DMS114 treated with DMSO at 0.1 percent for 48 hours (cell line): ENCODE data around the gene LDLRAD3.

Source experiments
- DNase-seq: peaks from one replicate; lab custom pipeline; 2025; ENCODE audit not compliant: unreplicated experiment; lab: John Stamatoyannopoulos, UW

The LDLRAD3 gene

GRCh38 chr11:36123336-36124101, 179.7 kb downstream of the LDLRAD3 start:
- DNase-seq, result no peak

- no peak for DNase-seq
These were observed 182.8 kb downstream of the LDLRAD3 start for GRCh38 chr11:36126678-36127077.

- DNase-seq, result no peak
These were observed 183.7 kb downstream of the LDLRAD3 start for GRCh38 chr11:36127550-36127949.

GRCh38 chr11:36129955-36130354, 186.1 kb downstream of the LDLRAD3 start:
- DNase-seq, result no peak

- no peak for DNase-seq
These were observed 186.5 kb downstream of the LDLRAD3 start for GRCh38 chr11:36130401-36130800.

GRCh38 chr11:36131721-36132397, 188.0 kb downstream of the LDLRAD3 start:
- DNase-seq, result peak; percentile 65

- DNase-seq, result no peak
These were observed 189.1 kb downstream of the LDLRAD3 start for GRCh38 chr11:36132940-36133339.

GRCh38 chr11:36135076-36135475, 191.2 kb downstream of the LDLRAD3 start:
- DNase-seq, result no peak

GRCh38 chr11:36139767-36140166, 195.9 kb downstream of the LDLRAD3 start:
- no peak for DNase-seq

- DNase-seq, result no peak
These were observed 197.5 kb downstream of the LDLRAD3 start for GRCh38 chr11:36141196-36141953.

- DNase-seq, result no peak
These were observed 198.1 kb downstream of the LDLRAD3 start for GRCh38 chr11:36141956-36142355.

GRCh38 chr11:36142439-36142838, 198.6 kb downstream of the LDLRAD3 start:
- no peak for DNase-seq

- DNase-seq, result no peak
These were observed 199.0 kb downstream of the LDLRAD3 start for GRCh38 chr11:36142879-36143278.

GRCh38 chr11:36146437-36146836, 202.6 kb downstream of the LDLRAD3 start:
- no peak for DNase-seq

- DNase-seq, result no peak
These were observed 203.6 kb downstream of the LDLRAD3 start for GRCh38 chr11:36147491-36147890.

GRCh38 chr11:36148701-36149100, 204.8 kb downstream of the LDLRAD3 start:
- no peak for DNase-seq

GRCh38 chr11:36149538-36150242, 205.8 kb downstream of the LDLRAD3 start:
- peak; percentile 23 for DNase-seq

- DNase-seq, result no peak
These were observed 207.1 kb downstream of the LDLRAD3 start for GRCh38 chr11:36150986-36151385.

- no peak for DNase-seq
These were observed 208.2 kb downstream of the LDLRAD3 start for GRCh38 chr11:36151933-36152580.

GRCh38 chr11:36153551-36153950, 209.7 kb downstream of the LDLRAD3 start:
- no peak for DNase-seq

- no peak for DNase-seq
These were observed 211.3 kb downstream of the LDLRAD3 start for GRCh38 chr11:36155124-36155561.
